Femur (tissue), 1 donor: ENCODE data around the gene PRDM16.

Experiments used
- DNase-seq: peaks from one replicate; pipeline ENCODE4 v3.0.0-alpha.2; 2017

The PRDM16 gene

DNA sequence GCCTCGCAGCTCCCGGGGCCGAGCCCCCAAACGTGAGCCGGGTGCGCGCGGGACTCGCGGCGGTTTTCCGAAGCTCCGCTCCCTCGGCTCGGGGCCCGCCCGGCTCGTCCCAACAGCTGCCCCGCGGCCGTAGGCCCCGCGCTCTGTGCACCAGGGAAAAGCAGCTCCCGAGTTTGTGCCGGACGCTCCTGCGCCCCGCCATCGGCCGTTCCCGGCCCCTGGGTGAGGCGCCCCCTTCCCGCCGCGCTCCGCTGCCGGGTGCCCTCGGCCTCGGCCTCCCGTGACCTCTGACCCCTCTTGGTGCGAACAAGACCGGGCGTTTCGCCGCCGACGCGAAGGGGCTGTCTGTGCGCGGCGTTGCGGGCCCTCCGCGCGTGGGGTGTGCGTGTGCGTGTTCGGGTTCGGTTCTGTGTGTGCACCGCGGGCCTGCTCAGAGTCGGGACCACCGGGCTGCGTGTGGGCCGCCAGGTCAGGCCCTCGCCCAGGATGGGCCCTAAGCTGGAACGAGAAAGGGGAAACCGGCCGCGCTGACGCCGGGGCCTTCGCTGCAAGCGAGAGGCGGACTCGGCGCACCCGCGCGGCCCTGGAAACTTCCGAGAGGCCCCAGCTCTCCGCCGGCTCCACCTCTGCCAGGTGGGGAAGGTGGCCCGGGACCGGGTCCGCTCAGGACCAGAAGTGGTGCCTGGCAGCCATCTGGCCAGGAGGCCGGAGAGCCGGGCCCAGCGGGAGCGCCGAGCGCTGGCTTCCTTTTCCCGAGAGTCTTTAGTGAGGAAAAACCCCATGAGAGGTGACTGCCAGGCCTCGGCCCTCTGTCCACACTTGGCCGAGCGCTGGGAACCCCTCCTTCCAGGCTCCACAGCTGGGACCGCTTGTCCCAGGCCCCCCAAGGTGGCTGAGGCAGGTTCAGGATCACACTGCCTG, 1.9 kb downstream of the PRDM16 start:
- no peak for DNase-seq

GRCh38 chr1:3071565-3072390, 2.8 kb downstream of the PRDM16 start:
- DNase-seq, result no peak

GRCh38 chr1:3072391-3073185, 3.6 kb downstream of the PRDM16 start:
- DNase-seq, result no peak

GRCh38 chr1:3073186-3073488, 4.1 kb downstream of the PRDM16 start:
- DNase-seq, result no peak

DNA sequence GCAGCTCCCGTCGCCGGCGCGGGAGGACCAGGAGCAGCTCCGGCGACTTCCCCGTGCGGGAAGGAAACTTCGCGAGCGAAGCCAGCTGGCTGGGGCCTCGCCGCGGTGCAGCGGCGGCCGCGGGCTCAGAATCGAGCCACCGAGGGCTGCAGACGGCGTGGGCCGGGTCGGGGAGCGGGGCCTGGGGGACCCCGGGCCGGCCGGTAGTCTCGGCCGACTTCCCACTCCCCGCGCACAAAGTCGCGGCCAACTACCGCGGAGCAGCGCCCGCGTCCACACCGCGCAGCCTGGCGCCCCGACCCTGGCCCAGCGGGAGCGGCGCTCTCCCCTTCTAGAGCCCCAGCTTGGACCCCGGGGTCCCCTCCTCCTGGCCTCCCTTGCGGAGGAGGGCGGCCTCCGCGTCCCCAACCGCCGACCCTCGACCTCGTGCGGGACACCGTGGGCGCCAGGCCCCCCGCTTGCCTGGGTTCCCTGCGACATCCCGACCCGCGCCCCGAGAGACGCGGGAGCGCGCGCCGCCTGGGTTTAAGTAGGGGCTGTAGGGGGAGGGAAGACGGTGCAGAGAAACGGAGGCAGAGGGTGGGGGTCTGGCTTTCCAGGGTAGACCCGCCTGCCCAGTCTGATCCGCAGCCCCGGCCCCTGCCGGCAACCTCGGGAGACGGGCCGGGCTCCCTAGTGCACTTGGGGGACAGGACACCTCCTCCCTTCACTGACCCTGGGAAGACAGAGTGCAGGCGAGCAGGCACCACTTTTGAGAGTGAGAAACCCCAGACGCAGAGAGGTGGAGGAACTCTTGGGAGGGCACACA, 4.7 kb downstream of the PRDM16 start:
- no peak for DNase-seq

DNA sequence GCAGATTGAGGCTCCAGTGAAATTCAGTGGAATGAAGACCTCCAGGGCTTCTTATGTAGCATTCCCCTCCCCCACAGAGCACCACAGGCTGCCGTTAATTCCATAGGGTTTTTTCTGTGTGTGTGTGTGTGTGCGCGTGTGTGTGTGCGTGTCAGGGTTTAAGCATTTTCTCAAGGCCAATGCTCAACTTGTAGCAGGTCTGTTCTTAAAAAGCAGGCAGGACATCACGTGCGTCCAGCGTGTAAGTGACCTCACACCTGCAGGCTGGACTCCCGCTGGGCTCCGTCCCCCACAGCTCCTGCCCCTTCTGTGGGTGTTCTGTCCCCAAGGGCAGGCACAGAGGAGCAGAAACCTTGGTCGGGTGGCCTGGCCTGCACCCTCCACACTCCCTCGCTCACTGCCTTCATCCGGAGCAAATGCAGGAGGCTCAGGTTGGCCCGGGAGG, 5.3 kb downstream of the PRDM16 start:
- no peak for DNase-seq

- DNase-seq, result no peak
These were observed 5.8 kb downstream of the PRDM16 start for GRCh38 chr1:3074800-3075199.

DNA sequence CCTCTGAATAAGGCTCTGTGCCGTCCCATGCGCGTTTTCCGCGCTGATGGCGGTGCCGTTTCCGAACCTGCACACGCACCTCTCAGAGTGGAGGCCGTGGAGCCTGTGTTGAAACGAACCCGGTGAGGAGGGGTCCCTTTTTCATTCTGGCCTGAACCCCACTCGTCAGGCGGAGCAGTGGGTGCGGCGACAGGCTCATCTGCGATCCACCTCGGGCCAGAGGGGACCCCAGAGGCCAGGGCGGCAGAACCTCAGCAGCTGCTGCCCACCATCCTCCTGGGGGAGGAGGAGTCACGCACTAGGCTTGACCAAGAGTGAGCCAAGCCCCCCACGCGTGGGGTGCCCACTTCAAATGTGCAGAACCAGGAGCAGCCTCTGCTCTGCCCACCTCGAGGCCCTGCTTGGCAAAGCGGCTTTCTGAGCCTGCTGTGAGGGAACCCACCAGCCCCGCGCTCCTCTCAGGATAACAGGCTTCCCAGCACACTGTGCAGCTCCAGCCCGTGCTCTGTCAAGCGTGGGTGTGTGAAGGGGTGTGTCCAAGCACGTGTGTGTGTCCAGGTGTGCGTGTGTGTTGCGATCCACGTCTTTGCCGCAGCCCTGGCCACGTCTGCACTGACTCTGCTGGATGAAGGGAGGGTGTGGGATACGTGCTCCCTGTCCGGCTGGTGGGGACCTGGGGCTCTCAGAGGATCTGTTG, 6.8 kb downstream of the PRDM16 start:
- no peak for DNase-seq

- DNase-seq, result no peak
These were observed 7.3 kb downstream of the PRDM16 start for GRCh38 chr1:3076363-3076740.

GRCh38 chr1:3077081-3077480, 8.1 kb downstream of the PRDM16 start:
- no peak for DNase-seq

DNA sequence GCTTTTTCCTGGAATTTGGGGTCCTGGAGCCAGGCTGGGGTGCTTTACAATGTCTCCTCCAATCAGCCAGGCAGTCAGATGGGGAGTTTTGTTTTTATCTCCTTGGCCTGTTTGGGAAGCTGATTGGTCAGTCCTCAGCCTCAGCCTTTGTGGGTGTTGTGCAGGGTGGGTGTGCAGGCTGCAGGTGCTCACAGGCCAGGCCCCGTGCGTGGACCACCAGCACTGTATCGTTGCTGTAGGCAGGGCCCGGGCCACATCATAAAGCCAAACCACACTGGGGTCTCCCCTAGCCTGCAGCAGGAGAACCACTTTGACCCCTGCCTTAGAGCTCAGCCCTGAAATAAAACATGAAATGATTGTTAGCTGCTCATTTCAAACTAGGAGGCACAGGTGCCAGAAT, 8.6 kb downstream of the PRDM16 start:
- no peak for DNase-seq

DNA sequence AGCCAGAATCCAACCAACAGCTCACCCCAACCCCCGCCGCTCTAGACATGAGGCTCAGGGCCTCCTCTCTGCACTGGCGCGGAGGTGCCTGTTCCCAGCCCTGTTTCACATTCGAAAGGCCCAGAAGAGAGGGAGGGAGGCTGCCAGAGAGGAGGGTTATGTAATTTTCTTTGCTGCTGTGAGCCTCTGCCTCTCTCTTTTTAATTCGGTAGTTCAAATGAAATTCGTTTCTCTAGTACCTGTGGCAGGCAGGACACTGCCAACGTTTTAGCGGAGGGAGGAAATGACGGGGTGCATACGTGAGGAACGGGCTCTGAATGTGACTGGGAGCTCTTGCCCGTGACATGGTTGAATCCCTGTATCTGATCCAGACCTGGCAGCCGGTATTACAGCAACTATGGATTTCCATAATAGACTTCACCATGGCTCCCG, 9.4 kb downstream of the PRDM16 start:
- no peak for DNase-seq

DNA sequence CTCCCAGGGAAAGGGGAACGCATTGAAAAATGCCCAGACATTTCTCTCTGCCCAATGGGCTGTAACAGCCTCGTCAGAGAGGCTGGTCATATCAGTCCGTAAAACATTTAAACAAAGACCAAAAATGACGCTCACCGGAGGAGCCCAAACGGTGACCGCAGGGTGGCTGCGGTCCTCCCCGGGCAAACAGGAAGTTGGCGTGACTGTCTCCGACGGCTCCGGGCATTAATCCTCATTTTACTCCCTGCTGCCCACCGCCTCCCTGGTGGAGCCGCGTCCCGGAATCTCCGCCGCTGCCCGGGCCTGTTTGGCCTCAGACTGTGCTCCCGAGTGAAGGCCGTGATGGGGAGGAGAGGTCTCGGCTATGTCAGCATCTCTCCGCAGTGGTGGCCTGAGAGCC, 9.9 kb downstream of the PRDM16 start:
- DNase-seq, result no peak

- DNase-seq, result no peak
These were observed 10.5 kb downstream of the PRDM16 start for GRCh38 chr1:3079381-3080052.

- DNase-seq, result no peak
These were observed 11.3 kb downstream of the PRDM16 start for GRCh38 chr1:3080053-3080955.

DNA sequence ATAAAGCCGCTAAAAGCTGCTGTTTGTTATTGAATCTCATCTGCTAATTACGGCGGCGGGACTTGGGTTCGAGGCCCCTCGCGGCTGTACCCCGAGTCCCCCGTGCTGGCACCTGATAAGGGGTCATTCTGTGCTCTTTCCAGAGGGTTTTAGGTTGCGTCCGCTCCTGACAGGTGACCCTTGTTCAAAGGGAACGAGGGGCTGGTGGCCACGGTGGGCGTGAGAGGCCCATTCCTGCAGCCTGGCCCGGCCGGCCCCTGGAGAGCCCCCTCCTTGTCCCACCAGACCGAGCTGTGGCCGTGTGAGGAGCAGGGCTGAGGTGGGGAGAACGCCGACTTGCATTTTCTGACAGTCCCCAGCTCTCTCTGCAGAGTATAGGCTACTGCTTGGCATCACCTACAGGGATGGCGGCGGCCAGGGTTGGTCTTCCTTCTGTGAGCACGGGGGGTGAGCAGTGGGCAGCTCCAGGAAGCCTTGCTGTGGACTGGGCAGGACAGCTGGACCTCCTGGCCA, 12.2 kb downstream of the PRDM16 start:
- no peak for DNase-seq

- no peak for DNase-seq
These were observed 13.0 kb downstream of the PRDM16 start for GRCh38 chr1:3082051-3082450.

DNA sequence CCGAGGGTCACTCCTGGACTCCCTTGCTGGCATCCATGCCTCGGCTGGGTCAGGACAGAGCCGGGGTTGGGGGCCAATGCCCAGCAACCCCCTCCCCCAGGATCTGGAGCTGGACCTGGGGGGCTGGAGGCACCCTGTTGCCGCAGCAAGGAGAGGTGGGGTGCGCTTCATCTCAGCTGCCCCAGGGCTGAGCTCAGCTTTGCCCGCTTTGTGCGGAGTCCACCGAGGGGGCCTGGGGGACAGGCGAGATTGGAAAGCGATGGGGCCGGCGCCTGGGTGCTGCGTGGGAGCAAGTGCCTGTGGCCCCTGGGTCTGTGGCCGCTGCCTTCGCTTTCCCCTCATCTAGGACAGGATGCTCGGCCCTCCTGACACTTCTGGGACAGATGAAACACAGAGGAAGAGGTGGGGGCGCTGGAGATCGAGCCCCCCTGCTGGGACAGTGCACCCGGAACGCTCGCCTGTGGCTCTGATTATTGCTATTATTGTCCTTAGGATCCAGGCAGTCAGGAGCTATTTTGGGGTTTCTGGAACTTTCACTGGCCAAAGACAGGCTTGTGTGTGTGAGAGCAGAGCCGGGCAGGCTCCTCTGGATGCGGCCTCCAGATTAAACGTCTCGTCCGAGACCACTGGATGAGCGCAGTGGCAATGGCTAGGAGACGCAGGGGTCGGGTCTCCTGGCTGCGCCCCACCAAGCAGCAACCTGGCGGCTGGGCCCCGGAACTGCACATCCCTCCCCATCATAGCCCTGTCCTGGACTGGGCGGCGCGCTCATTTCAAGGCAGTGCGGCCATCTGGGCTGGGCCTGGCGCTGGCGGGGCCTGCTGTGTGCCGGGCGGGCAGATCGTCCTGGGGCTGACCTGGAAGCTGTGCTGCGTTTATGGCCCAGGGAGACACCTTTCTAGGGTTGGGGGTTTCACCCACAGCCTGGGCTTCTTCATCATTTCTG, 13.8 kb downstream of the PRDM16 start:
- no peak for DNase-seq

DNA sequence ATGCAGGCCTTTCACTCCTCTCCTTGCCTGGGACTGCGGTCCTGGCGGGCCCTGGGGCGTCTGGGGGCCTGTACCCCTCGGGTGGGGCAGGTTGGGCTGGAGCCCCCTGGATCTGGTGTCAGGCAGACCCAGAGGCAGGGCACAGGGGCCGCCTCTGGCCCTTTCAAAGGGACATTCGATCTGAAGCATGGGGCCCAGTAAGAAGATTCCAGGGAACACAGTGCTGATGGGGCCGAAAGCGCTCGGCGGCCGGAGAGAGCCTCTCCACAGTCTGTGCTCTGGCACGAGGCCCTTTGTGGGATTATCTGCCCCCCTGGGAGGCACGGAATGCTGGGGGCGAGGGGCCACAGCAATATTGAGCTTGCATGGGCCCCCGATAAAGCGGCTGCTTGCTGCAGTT, 15.2 kb downstream of the PRDM16 start:
- no peak for DNase-seq
